ENCODE data around the gene KLF6.
A peak's percentile ranks its signal among the peaks of the same experiment; 100 is the strongest.

The KLF6 gene

DNA sequence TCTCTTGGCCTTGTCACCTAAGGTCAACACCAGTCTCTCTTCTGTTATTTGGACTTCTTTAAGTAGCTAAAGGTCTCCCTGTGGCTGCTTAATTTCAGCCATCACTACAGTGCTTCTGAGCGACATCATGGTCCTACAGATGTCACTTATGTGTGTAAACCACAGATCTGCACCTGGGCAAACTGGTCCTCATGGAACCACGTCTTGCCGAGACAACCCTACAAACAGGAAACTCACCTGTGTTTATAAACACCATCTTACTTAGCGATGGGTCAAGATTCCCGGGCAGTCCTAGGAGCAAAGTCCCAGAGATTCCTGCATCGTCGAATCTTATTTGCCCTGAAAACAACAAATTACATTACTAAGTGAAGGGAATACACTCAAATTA lies 27.8 kb downstream of the KLF6 start:
- Mint-ChIP-seq H3K9me3 (no peaks in the 10 kb centered on the region), H3K27ac (no peak overlapping the region), H3K36me3 (ENCODE audit: low read depth) (no peaks in the 10 kb centered on the region), H3K27me3 (ENCODE audit: low read depth, poor library complexity) (peaks cover 10% of the 10 kb centered on the region), H3K4me1 (peaks cover 48% of the 10 kb centered on the region), H3K4me3 (no peak overlapping the region)
- TF ChIP-seq, protein P1, sequence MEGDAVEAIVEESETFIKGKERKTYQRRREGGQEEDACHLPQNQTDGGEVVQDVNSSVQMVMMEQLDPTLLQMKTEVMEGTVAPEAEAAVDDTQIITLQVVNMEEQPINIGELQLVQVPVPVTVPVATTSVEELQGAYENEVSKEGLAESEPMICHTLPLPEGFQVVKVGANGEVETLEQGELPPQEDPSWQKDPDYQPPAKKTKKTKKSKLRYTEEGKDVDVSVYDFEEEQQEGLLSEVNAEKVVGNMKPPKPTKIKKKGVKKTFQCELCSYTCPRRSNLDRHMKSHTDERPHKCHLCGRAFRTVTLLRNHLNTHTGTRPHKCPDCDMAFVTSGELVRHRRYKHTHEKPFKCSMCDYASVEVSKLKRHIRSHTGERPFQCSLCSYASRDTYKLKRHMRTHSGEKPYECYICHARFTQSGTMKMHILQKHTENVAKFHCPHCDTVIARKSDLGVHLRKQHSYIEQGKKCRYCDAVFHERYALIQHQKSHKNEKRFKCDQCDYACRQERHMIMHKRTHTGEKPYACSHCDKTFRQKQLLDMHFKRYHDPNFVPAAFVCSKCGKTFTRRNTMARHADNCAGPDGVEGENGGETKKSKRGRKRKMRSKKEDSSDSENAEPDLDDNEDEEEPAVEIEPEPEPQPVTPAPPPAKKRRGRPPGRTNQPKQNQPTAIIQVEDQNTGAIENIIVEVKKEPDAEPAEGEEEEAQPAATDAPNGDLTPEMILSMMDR (IDR thresholded peaks at IDR 0.05), result no peak
- DNase-seq, result no peak

DNA sequence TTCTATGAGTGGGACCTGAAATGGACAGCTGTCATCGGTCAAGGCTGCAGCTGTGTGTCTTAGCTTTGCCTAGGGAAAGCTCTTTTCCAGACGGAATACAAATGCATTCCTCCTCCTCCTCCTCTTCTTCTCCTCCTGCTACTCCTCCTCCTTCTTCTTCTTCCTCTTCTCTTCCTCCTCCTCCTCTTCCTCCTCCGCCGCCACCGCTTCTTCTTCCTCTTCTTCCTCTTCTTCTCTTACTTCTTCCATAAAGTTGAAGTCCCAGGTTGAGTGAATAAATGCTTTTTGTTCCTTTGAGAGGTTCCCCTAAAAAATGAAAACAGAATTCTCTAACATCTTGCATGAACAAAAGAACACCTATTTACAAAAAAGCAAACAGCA lies 28.7 kb downstream of the KLF6 start:
- Mint-ChIP-seq H3K4me3 (no peak overlapping the region), H3K9me3 (no peaks in the 10 kb centered on the region), H3K4me1 (peaks cover 39% of the 10 kb centered on the region), H3K27me3 (ENCODE audit: low read depth, poor library complexity) (peaks cover 10% of the 10 kb centered on the region), H3K27ac (peak overlapping the region; percentile 20), H3K36me3 (ENCODE audit: low read depth) (no peaks in the 10 kb centered on the region)
- DNase-seq, result no peak
- TF ChIP-seq, protein P1 (IDR thresholded peaks at IDR 0.05), result no peak

DNA sequence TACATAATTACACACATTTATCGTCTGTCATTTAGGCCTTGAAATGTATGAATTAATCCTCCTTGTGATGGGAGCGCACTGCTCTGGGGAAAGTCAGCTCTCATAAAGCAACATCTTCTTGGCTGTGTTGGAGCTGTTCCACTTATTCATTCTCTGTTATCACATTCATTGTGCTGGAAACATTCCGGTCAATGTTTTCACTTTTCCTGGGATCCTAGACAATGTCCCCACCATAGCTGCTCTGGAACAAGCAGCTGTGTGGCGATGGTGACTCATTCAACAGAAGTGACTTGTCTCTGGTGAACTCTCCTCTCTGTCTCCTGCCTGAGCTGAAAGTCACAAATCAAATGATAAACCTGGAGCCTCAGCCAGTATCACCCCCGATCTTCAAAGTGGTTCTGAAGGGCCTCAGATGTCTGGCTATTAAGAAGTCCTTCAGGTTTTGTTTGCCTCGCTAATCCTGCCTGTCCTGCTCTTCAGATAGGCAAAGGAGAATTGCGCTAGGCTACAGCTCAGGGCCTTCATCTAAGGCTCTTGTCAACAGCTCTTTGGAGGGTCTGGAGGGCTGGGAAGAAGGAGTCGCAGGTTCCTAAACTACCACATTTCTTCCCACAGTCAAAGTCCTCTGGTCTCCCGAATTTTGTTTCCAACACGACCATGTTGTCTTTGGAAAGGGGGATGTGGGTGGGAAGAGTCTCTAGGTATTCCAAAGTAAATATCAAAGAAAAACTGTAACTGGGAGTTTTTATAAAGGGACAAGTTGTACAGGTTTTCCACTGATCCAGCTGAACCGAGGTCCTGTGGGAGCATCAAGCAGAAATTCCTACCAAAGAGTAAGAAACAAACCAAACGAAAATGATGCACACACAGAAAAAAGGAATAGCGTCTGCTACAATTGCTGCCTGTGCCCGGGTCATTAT lies 29.3 kb downstream of the KLF6 start:
- no peak for DNase-seq
- no peak overlapping the region for H3K4me3 Mint-ChIP-seq
- no peaks in the 10 kb centered on the region for H3K9me3 Mint-ChIP-seq
- TF ChIP-seq, protein P1 (IDR thresholded peaks at IDR 0.05), result no peak
- no peaks in the 10 kb centered on the region for H3K36me3 Mint-ChIP-seq (ENCODE audit: low read depth)
- peaks cover 40% of the 10 kb centered on the region for H3K4me1 Mint-ChIP-seq
- H3K27ac Mint-ChIP-seq, result no peak overlapping the region
- H3K27me3 Mint-ChIP-seq (ENCODE audit: low read depth, poor library complexity), result peaks cover 6% of the 10 kb centered on the region

DNA sequence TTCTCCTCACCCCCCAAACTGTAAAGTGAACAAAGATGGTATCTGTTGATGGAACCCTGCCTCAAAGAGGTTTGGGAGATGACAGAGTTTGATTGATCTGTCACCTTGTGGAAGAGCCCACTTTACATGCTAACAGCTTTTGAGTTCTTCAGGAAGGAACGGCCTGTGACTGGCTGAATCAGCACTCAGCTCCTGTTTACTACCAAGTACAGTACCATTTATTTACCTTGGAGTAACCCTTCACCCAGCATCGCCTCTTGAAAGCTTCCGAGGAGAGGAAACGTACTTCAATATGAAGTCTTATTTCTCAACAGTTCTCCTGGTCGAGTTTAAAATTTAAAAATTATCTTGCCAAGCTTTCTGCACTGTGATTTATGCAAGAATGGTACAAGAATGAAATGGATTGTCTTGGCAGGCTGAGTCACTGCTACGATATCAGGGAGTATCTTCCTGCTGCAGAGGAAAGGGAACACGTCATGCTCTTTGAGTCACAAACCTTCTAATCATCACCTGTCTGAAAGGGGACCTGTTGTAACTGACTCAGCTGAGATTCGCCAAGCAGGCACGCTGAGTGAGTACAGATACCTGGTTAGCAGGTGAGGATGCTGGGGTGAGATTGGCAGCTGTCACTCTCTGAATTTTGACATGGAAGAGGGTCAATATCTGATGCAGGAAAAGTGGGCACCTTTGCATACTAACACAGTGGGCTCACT lies 30.1 kb downstream of the KLF6 start:
- TF ChIP-seq, protein P1 (IDR thresholded peaks at IDR 0.05), result no peak
- DNase-seq, result no peak
- no peaks in the 10 kb centered on the region for H3K9me3 Mint-ChIP-seq
- no peaks in the 10 kb centered on the region for H3K36me3 Mint-ChIP-seq (ENCODE audit: low read depth)
- no peak overlapping the region for H3K27ac Mint-ChIP-seq
- peaks cover 3% of the 10 kb centered on the region for H3K27me3 Mint-ChIP-seq (ENCODE audit: low read depth, poor library complexity)
- no peak overlapping the region for H3K4me3 Mint-ChIP-seq
- peaks cover 48% of the 10 kb centered on the region for H3K4me1 Mint-ChIP-seq

DNA sequence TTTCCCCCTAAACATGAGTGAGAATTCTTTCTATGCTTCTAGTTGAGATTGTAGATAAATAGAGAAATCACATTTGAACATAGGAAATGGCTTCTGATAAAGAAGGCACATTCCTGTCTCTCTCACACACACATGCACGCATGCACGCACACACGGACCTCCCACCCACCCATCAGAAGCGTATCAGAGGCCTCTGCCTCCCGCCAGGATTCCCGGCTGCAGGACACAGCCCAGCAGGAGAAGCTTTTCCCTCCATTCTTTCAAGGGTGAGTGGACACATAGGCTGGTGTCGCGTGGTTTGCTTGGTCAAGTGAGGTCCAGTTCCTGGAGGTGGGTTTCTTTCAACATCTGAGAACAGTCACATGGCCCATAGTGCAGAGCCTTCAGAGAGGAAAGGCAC lies 34.2 kb downstream of the KLF6 start:
- TF ChIP-seq, protein P1 (IDR thresholded peaks at IDR 0.05), result no peak
- Mint-ChIP-seq H3K27me3 (ENCODE audit: low read depth, poor library complexity) (no peaks in the 10 kb centered on the region), H3K9me3 (no peaks in the 10 kb centered on the region), H3K4me1 (peaks cover 60% of the 10 kb centered on the region), H3K36me3 (ENCODE audit: low read depth) (no peaks in the 10 kb centered on the region), H3K4me3 (no peak overlapping the region), H3K27ac (peak overlapping the region; percentile 13)
- DNase-seq, result peak; percentile 17

Data from nephron progenitor cell (in vitro differentiated cells).